MM.1S (cell line): Measurements from ENCODE around the gene AHRR.
"Not testable (repeated sequence)": the region's sequence is repeated elsewhere in the genome, so short reads cannot be mapped to it uniquely, and the experiment has no call there.

ENCODE experiments used
- DNase-seq: peaks from one replicate; pipeline ENCODE4 v3.0.0-alpha.2; 2015
- H2AFZ ChIP-seq: fragments of 300-600 bp; sonication (generic); 2 replicates; pipeline ENCODE4 v1.6.0; 2016; ENCODE audit warnings: antibody characterized with exemption, low read length
- H3F3A ChIP-seq: fragments of 300-600 bp; sonication (generic); 2 replicates; pipeline ENCODE4 v1.6.1; 2016; ENCODE audit warnings: mild to moderate bottlenecking, antibody characterized with exemption, low read length, moderate library complexity, mixed read lengths; ENCODE audit not compliant: insufficient read depth
- H3K27ac ChIP-seq: fragments of 300-600 bp; sonication (generic); 2 replicates; pipeline ENCODE4 v1.5.1; 2016; ENCODE audit warnings: mild to moderate bottlenecking, low read length
- H3K27me3 ChIP-seq: fragments of 300-600 bp; sonication (generic); replicated peaks from 2 replicates; pipeline ENCODE4 v1.6.0; 2016; ENCODE audit warnings: low read length; ENCODE audit not compliant: insufficient read depth
- H3K36me3 ChIP-seq: fragments of 300-600 bp; sonication (generic); replicated peaks from 2 replicates; pipeline ENCODE4 v1.6.1; 2016; ENCODE audit warnings: mild to moderate bottlenecking, low read length, mixed read lengths; ENCODE audit not compliant: insufficient read depth
- H3K4me1 ChIP-seq: fragments of 300-600 bp; sonication (generic); 2 replicates; pipeline ENCODE4 v1.6.1; 2016; ENCODE audit warnings: low read length, mixed read lengths
- H3K4me2 ChIP-seq: fragments of 300-600 bp; sonication (generic); 2 replicates; pipeline ENCODE4 v1.6.0; 2016; ENCODE audit warnings: low read depth, low read length
- H3K4me3 ChIP-seq: fragments of 300-600 bp; sonication (generic); 2 replicates; pipeline ENCODE4 v1.5.1; 2016; ENCODE audit warnings: low read length, mixed read lengths
- H3K79me2 ChIP-seq: fragments of 300-600 bp; sonication (generic); 2 replicates; pipeline ENCODE4 v1.6.1; 2016; ENCODE audit warnings: mixed run types, low read length, mixed read lengths
- H3K9ac ChIP-seq: fragments of 300-600 bp; sonication (generic); 2 replicates; pipeline ENCODE4 v1.6.1; 2016; ENCODE audit warnings: low read length, mixed read lengths
- H3K9me2 ChIP-seq: fragments of 300-600 bp; sonication (generic); replicated peaks from 2 replicates; pipeline ENCODE4 v1.6.1; 2016; ENCODE audit warnings: mild to moderate bottlenecking, low read length, mixed read lengths; ENCODE audit not compliant: insufficient read depth
- H3K9me3 ChIP-seq: fragments of 300-600 bp; sonication (generic); replicated peaks from 2 replicates; pipeline ENCODE4 v1.6.1; 2016; ENCODE audit warnings: mild to moderate bottlenecking, low read length, mixed read lengths; ENCODE audit not compliant: insufficient read depth
- H4K20me1 ChIP-seq: fragments of 300-600 bp; sonication (generic); 2 replicates; pipeline ENCODE4 v1.6.1; 2016; ENCODE audit warnings: mild to moderate bottlenecking, low read length, moderate library complexity, mixed read lengths; ENCODE audit not compliant: insufficient read depth
- CTCF ChIP-seq: fragments of 300-600 bp; sonication (generic); IDR thresholded peaks from 2 replicates; pipeline ENCODE4 v1.5.1; 2016; ENCODE audit warnings: antibody characterized with exemption, low read length, mixed read lengths
- EZH2 ChIP-seq: fragments of 300-600 bp; sonication (generic); optimal IDR thresholded peaks from 2 replicates; pipeline ENCODE3; 2017; ENCODE audit warnings: low read depth, mild to moderate bottlenecking, antibody characterized with exemption, low read length, mixed read lengths
- EZH2phosphoT487 ChIP-seq: fragments of 300-600 bp; sonication (generic); IDR thresholded peaks from 2 replicates; pipeline ENCODE4 v1.6.1; 2018; ENCODE audit warnings: antibody characterized with exemption, low read length

Gene AHRR

GRCh38 chr5:302966-303365 is 18.5 kb upstream of the AHRR start:
- Histone ChIP-seq H3K9ac (no peak overlapping the region), H3K27ac (peak overlapping the region; percentile 61; the same call in 1 of the 2 replicates), H3K27me3 (no peaks in the 10 kb centered on the region), H3F3A (peaks cover 26% of the 10 kb centered on the region), H3K79me2 (peaks cover 43% of the 10 kb centered on the region), H3K9me3 (no peaks in the 10 kb centered on the region), H3K4me2 (peak overlapping the region; percentile 39; the same call in 1 of the 2 replicates), H3K4me3 (no peak overlapping the region), H3K9me2 (no peaks in the 10 kb centered on the region), H3K4me1 (peaks cover 24% of the 10 kb centered on the region), H2AFZ (no peak overlapping the region), H3K36me3 (peaks cover 9% of the 10 kb centered on the region; the same call in 1 of the 2 replicates), H4K20me1 (no peaks in the 10 kb centered on the region)
- no peak for TF ChIP-seq CTCF
- no peak for TF ChIP-seq EZH2
- no peak for TF ChIP-seq EZH2phosphoT487
- DNase-seq = no peak

GRCh38 chr5:303741-304140 is 17.8 kb upstream of the AHRR start:
- H3K9me3 ChIP-seq, H3K4me2 ChIP-seq, H3K9me2 ChIP-seq, H3K27ac ChIP-seq, H2AFZ ChIP-seq, H3K4me3 ChIP-seq, H3K27me3 ChIP-seq, H4K20me1 ChIP-seq, H3K9ac ChIP-seq, DNase-seq, H3K36me3 ChIP-seq: not testable (repeated sequence)
- H3F3A ChIP-seq = peaks cover 26% of the 10 kb centered on the region
- peaks cover 50% of the 10 kb centered on the region for H3K79me2 ChIP-seq
- H3K4me1 ChIP-seq = peaks cover 24% of the 10 kb centered on the region

GRCh38 chr5:305050-305449 is 16.5 kb upstream of the AHRR start:
- Histone ChIP-seq H3K9me3 (no peaks in the 10 kb centered on the region), H3K79me2 (peaks cover 56% of the 10 kb centered on the region), H3K4me2 (no peak overlapping the region), H3K9me2 (no peaks in the 10 kb centered on the region), H3F3A (peaks cover 26% of the 10 kb centered on the region), H3K4me3 (no peak overlapping the region), H3K27me3 (no peaks in the 10 kb centered on the region), H3K9ac (no peak overlapping the region), H4K20me1 (no peaks in the 10 kb centered on the region), H3K4me1 (peaks cover 24% of the 10 kb centered on the region), H3K36me3 (peaks cover 9% of the 10 kb centered on the region; the same call in 1 of the 2 replicates), H3K27ac (no peak overlapping the region), H2AFZ (no peak overlapping the region)
- TF ChIP-seq CTCF (no peak), EZH2phosphoT487 (no peak), EZH2 (no peak)
- DNase-seq = no peak

- DNase-seq = no peak
- Histone ChIP-seq H3K9me2 (no peaks in the 10 kb centered on the region), H4K20me1 (no peaks in the 10 kb centered on the region), H3K36me3 (peaks cover 9% of the 10 kb centered on the region; the same call in 1 of the 2 replicates), H2AFZ (no peak overlapping the region), H3F3A (peaks cover 26% of the 10 kb centered on the region), H3K9ac (no peak overlapping the region), H3K9me3 (no peaks in the 10 kb centered on the region), H3K27me3 (no peaks in the 10 kb centered on the region), H3K4me3 (no peak overlapping the region), H3K4me1 (peaks cover 24% of the 10 kb centered on the region), H3K79me2 (peaks cover 61% of the 10 kb centered on the region), H3K27ac (no peak overlapping the region), H3K4me2 (no peak overlapping the region)
- no peak for TF ChIP-seq CTCF
- no peak for TF ChIP-seq EZH2phosphoT487
- TF ChIP-seq EZH2 = no peak
These were observed 16.1 kb upstream of the AHRR start for GRCh38 chr5:305459-305858.
